CD4-positive, CD25-positive, alpha-beta regulatory T cell (primary cell): Measurements from ENCODE around the gene TMPRSS11F. TPM values are rescaled to one million over a fixed set of nuclear protein-coding genes. Genes with fewer than 3 reads are reported as not detected.

Source experiments
- ATAC-seq, 2 donors: fragments of 150-1000 bp; cut with Tn5 transposase; one replicate each; pipeline ENCODE4 v1.10.0; 2021; ENCODE audit warnings: low read depth in 2 of 2, moderate number of reproducible peaks in 2 of 2, moderate library complexity in 1 of 2
- DNase-seq, 3 donors: peaks; one replicate each; pipeline versions ENCODE4 v3.0.0 to v3.0.0-alpha.2; 2012 to 2022; ENCODE audit warnings: mixed read lengths in 1 of 3
- H3K27ac ChIP-seq: one replicate; pipeline ENCODE4 v1.7.0; 2013; ENCODE audit warnings: mild to moderate bottlenecking, low read length; ENCODE audit not compliant: insufficient read depth, poor library complexity, severe bottlenecking
- H3K27me3 ChIP-seq: one replicate; pipeline ENCODE4 v1.7.0; 2013; ENCODE audit warnings: low read length; ENCODE audit not compliant: control insufficient read depth, insufficient read depth
- H3K36me3 ChIP-seq: one replicate; pipeline ENCODE4 v1.7.0; 2013; ENCODE audit warnings: mild to moderate bottlenecking, low read length, moderate library complexity; ENCODE audit not compliant: control insufficient read depth, insufficient read depth
- H3K4me1 ChIP-seq: 2 replicates; pipeline ENCODE4 v1.7.0; 2013; ENCODE audit warnings: mild to moderate bottlenecking, low read length; ENCODE audit not compliant: insufficient read depth, control insufficient read depth, poor library complexity, severe bottlenecking
- H3K4me3 ChIP-seq: one replicate; pipeline ENCODE4 v1.7.0; 2013; ENCODE audit warnings: low read depth, mild to moderate bottlenecking, low read length, moderate library complexity
- H3K9me3 ChIP-seq, 2 experiments: 1 replicate in 1 of 2; 2 replicates in 1 of 2; pipeline ENCODE4 v1.7.0; 2013; ENCODE audit warnings: low read length in 2 of 2, mild to moderate bottlenecking in 1 of 2, moderate library complexity in 1 of 2; ENCODE audit not compliant: control insufficient read depth in 2 of 2
- H3K27ac Mint-ChIP-seq, 3 donors: one replicate each; pipeline ENCODE4 v1.8.0; 2020 to 2022; ENCODE audit warnings: mild to moderate bottlenecking in 3 of 3, mixed read lengths in 3 of 3, moderate library complexity in 2 of 3
- H3K27me3 Mint-ChIP-seq: one replicate; pipeline ENCODE4 v1.8.0; 2022; ENCODE audit warnings: mild to moderate bottlenecking, mixed read lengths
- H3K36me3 Mint-ChIP-seq: one replicate; pipeline ENCODE4 v1.8.0; 2020; ENCODE audit warnings: mixed read lengths
- H3K4me1 Mint-ChIP-seq, 4 donors: one replicate each; pipeline ENCODE4 v1.8.0; 2020 to 2022; ENCODE audit warnings: mixed read lengths in 4 of 4, mild to moderate bottlenecking in 1 of 4
- H3K4me3 Mint-ChIP-seq, 4 donors: one replicate each; pipeline ENCODE4 v1.8.0; 2020 to 2022; ENCODE audit warnings: mild to moderate bottlenecking in 4 of 4, mixed read lengths in 4 of 4, moderate library complexity in 3 of 4
- H3K9me3 Mint-ChIP-seq, 7 donors: one replicate each; pipeline ENCODE4 v1.8.0; 2020 to 2022; ENCODE audit warnings: mixed read lengths in 7 of 7, mild to moderate bottlenecking in 3 of 7, moderate library complexity in 2 of 7
- polyA plus RNA-seq, 4 donors: library from polyadenylated mRNA; unstranded; fragments of 300-500 nt; fragmentation: Illumina TruSeq; gene quantifications; one replicate each; pipeline ENCODE4 v1.2.3, GENCODE V29; 2021
- total RNA-seq: library from RNA; stranded (reverse); gene quantifications from one replicate; pipeline ENCODE4 v1.2.3, GENCODE V29; 2022

Gene TMPRSS11F
- total and polyA plus RNA-seq, 5 donors from 2014 or later: not detected

- Mint-ChIP-seq H3K27me3 (no peaks in the 10 kb centered on the region), H3K4me1 (no peaks in the 10 kb centered on the region), H3K9me3 (peaks cover 0 to 4% (median 0%) of the 10 kb centered on the region in 7 donors), H3K4me3 (no peak overlapping the region), H3K36me3 (no peaks in the 10 kb centered on the region), H3K27ac (no peak overlapping the region)
- no peaks in the 10 kb centered on the region for H3K27me3 ChIP-seq
- ATAC-seq (no peak), DNase-seq (no peak)
- H3K27ac ChIP-seq: no peak overlapping the region
- H3K4me1 ChIP-seq: no peaks in the 10 kb centered on the region
- H3K4me3 ChIP-seq: no peak overlapping the region
- H3K9me3 ChIP-seq: no peaks in the 10 kb centered on the region
- H3K36me3 ChIP-seq: no peaks in the 10 kb centered on the region
Observed at GRCh38 chr4:68077301-68077700, 52.4 kb downstream of the TMPRSS11F start.

- H3K27me3 Mint-ChIP-seq: no peaks in the 10 kb centered on the region
- DNase-seq: no peak
- H3K4me3 Mint-ChIP-seq: no peak overlapping the region
- no peaks in the 10 kb centered on the region for H3K4me1 Mint-ChIP-seq
- no peaks in the 10 kb centered on the region for H3K27me3 ChIP-seq
- H3K36me3 ChIP-seq: no peaks in the 10 kb centered on the region
- H3K27ac ChIP-seq: no peak overlapping the region
- H3K36me3 Mint-ChIP-seq: no peaks in the 10 kb centered on the region
- H3K9me3 Mint-ChIP-seq: peaks cover 0 to 4% (median 0%) of the 10 kb centered on the region in 7 donors
- ATAC-seq: no peak
- no peaks in the 10 kb centered on the region for H3K9me3 ChIP-seq
- H3K4me3 ChIP-seq: no peak overlapping the region
- no peak overlapping the region for H3K27ac Mint-ChIP-seq
- H3K4me1 ChIP-seq: no peaks in the 10 kb centered on the region
Observed at GRCh38 chr4:68076194-68076593, 53.5 kb downstream of the TMPRSS11F start.

GRCh38 chr4:68074397-68074796 is 55.3 kb downstream of the TMPRSS11F start:
- no peak overlapping the region for H3K4me3 Mint-ChIP-seq
- no peak overlapping the region for H3K27ac ChIP-seq
- no peak overlapping the region for H3K4me3 ChIP-seq
- no peaks in the 10 kb centered on the region for H3K4me1 Mint-ChIP-seq
- peaks cover 0 to 4% (median 0%) of the 10 kb centered on the region in 7 donors for H3K9me3 Mint-ChIP-seq
- H3K27me3 Mint-ChIP-seq: no peaks in the 10 kb centered on the region
- H3K27ac Mint-ChIP-seq: no peak overlapping the region
- no peaks in the 10 kb centered on the region for H3K9me3 ChIP-seq
- DNase-seq: no peak
- no peaks in the 10 kb centered on the region for H3K36me3 Mint-ChIP-seq
- H3K4me1 ChIP-seq: no peaks in the 10 kb centered on the region
- ATAC-seq: no peak
- no peaks in the 10 kb centered on the region for H3K27me3 ChIP-seq
- H3K36me3 ChIP-seq: no peaks in the 10 kb centered on the region

GRCh38 chr4:68070302-68070701 is 59.4 kb downstream of the TMPRSS11F start:
- no peaks in the 10 kb centered on the region for H3K4me1 Mint-ChIP-seq
- H3K4me3 ChIP-seq: no peak overlapping the region
- no peaks in the 10 kb centered on the region for H3K36me3 Mint-ChIP-seq
- no peaks in the 10 kb centered on the region for H3K27me3 Mint-ChIP-seq
- no peak overlapping the region for H3K27ac ChIP-seq
- peaks cover 0 to 2% (median 0%) of the 10 kb centered on the region in 7 donors for H3K9me3 Mint-ChIP-seq
- DNase-seq (no peak), ATAC-seq (no peak)
- H3K27me3 ChIP-seq: no peaks in the 10 kb centered on the region
- H3K36me3 ChIP-seq: no peaks in the 10 kb centered on the region
- no peak overlapping the region for H3K27ac Mint-ChIP-seq
- no peak overlapping the region for H3K4me3 Mint-ChIP-seq
- no peaks in the 10 kb centered on the region for H3K9me3 ChIP-seq
- H3K4me1 ChIP-seq: no peaks in the 10 kb centered on the region

GRCh38 chr4:68062501-68062900 is 67.2 kb downstream of the TMPRSS11F start:
- Mint-ChIP-seq H3K27me3 (no peaks in the 10 kb centered on the region), H3K27ac (no peak overlapping the region), H3K4me3 (no peak overlapping the region), H3K4me1 (no peaks in the 10 kb centered on the region), H3K36me3 (no peaks in the 10 kb centered on the region), H3K9me3 (peaks cover 0 to 2% (median 0%) of the 10 kb centered on the region in 7 donors)
- no peak for ATAC-seq
- H3K4me1 ChIP-seq: no peaks in the 10 kb centered on the region
- H3K4me3 ChIP-seq: no peak overlapping the region
- H3K27me3 ChIP-seq: no peaks in the 10 kb centered on the region
- DNase-seq: no peak
- no peaks in the 10 kb centered on the region for H3K36me3 ChIP-seq
- no peak overlapping the region for H3K27ac ChIP-seq
- no peaks in the 10 kb centered on the region for H3K9me3 ChIP-seq

GRCh38 chr4:68038272-68038671 is 91.4 kb downstream of the TMPRSS11F start:
- H3K4me3 Mint-ChIP-seq: no peak overlapping the region
- no peak for ATAC-seq
- DNase-seq: no peak
- no peak overlapping the region for H3K27ac ChIP-seq
- no peaks in the 10 kb centered on the region for H3K36me3 ChIP-seq
- H3K9me3 ChIP-seq: no peaks in the 10 kb centered on the region
- no peaks in the 10 kb centered on the region for H3K27me3 Mint-ChIP-seq
- no peaks in the 10 kb centered on the region for H3K27me3 ChIP-seq
- no peaks in the 10 kb centered on the region for H3K4me1 Mint-ChIP-seq
- H3K27ac Mint-ChIP-seq: no peak overlapping the region
- no peaks in the 10 kb centered on the region for H3K4me1 ChIP-seq
- H3K36me3 Mint-ChIP-seq: no peaks in the 10 kb centered on the region
- H3K4me3 ChIP-seq: no peak overlapping the region
- H3K9me3 Mint-ChIP-seq: peaks cover 0 to 2% (median 0%) of the 10 kb centered on the region in 7 donors

- H3K9me3 ChIP-seq: no peaks in the 10 kb centered on the region
Observed at GRCh38 chr4:68021185-68021584, 108.5 kb downstream of the TMPRSS11F start.

GRCh38 chr4:68011684-68012083 is 118.0 kb downstream of the TMPRSS11F start:
- ATAC-seq (no peak), DNase-seq (no peak)

More at GRCh38 chr4:68021185-68021584, 108.5 kb downstream of the TMPRSS11F start:
- Mint-ChIP-seq H3K4me3 (no peak overlapping the region), H3K4me1 (no peaks in the 10 kb centered on the region), H3K9me3 (peaks cover 0 to 1% (median 0%) of the 10 kb centered on the region in 7 donors), H3K27ac (no peak overlapping the region), H3K36me3 (no peaks in the 10 kb centered on the region), H3K27me3 (no peaks in the 10 kb centered on the region)
- no peak for DNase-seq
- Histone ChIP-seq H3K27ac (no peak overlapping the region), H3K27me3 (no peaks in the 10 kb centered on the region), H3K36me3 (no peaks in the 10 kb centered on the region), H3K4me1 (no peaks in the 10 kb centered on the region), H3K4me3 (no peak overlapping the region)
- no peak for ATAC-seq

More at GRCh38 chr4:68011684-68012083, 118.0 kb downstream of the TMPRSS11F start:
- Mint-ChIP-seq H3K4me1 (no peaks in the 10 kb centered on the region), H3K27ac (no peak overlapping the region), H3K27me3 (no peaks in the 10 kb centered on the region), H3K36me3 (no peaks in the 10 kb centered on the region), H3K4me3 (no peak overlapping the region), H3K9me3 (no peaks in the 10 kb centered on the region)
- Histone ChIP-seq H3K4me3 (no peak overlapping the region), H3K27ac (no peak overlapping the region), H3K4me1 (no peaks in the 10 kb centered on the region), H3K9me3 (no peaks in the 10 kb centered on the region), H3K27me3 (no peaks in the 10 kb centered on the region), H3K36me3 (no peaks in the 10 kb centered on the region)
